Muscle of back (tissue), 13 donors: ENCODE data around the gene NKAPD1. TPM values are rescaled to one million over a fixed set of nuclear protein-coding genes. Genes with fewer than 3 reads are reported as not detected.
"Not testable (repeated sequence)": the region's sequence is repeated elsewhere in the genome, so short reads cannot be mapped to it uniquely, and the experiment has no call there.

Source experiments
- DNase-seq, 3 donors: peaks; one replicate each; pipeline versions ENCODE4 v3.0.0 to v3.0.0-alpha.2; 2013
- long read RNA-seq, 9 donors: transcript quantifications; one replicate each; lab custom pipeline, GENCODE V29; 2026
- polyA plus RNA-seq, 10 donors: library from polyadenylated mRNA; unstranded; fragments of 120-200 nt; gene quantifications; one replicate each; pipeline ENCODE4 v1.2.1, GENCODE V29; 2013; ENCODE audit not compliant: insufficient read length in 10 of 10

Gene NKAPD1, protein sequence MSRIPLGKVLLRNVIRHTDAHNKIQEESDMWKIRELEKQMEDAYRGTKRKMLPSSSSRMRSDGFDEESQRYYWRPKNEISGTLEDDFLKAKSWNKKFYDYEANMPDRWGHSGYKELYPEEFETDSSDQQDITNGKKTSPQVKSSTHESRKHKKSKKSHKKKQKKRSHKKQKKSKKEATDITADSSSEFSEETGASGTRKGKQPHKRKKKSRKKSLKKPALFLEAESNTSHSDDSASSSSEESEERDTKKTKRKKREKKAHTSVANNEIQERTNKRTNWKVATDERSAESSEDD
- polyA plus RNA-seq, result 10 to 100 TPM; 25.7 to 33.1 (median 28.4) TPM
- long read RNA-seq, donor 1, transcript NKAPD1-202 (6 exons, 3,669 nt), result major isoform, 7 of 10 reads
- long read RNA-seq, donor 1, partial matches to known transcripts, result 0 of 10 reads
- long read RNA-seq, donor 1, other reads (novel, unspliced or antisense), result 0 of 10 reads
- long read RNA-seq, donor 2, partial matches to known transcripts, result 245 of 259 reads
- long read RNA-seq, donor 2, other reads (novel, unspliced or antisense), result 9 of 259 reads
- long read RNA-seq, donor 3, result 0 reads
- long read RNA-seq, donor 4, transcript NKAPD1-202 (6 exons, 3,669 nt), result major isoform, 5 of 6 reads
- long read RNA-seq, donor 4, partial matches to known transcripts, result 0 of 6 reads
- long read RNA-seq, donor 4, other reads (novel, unspliced or antisense), result 0 of 6 reads
- long read RNA-seq, donor 5, partial matches to known transcripts, result 0 of 6 reads
- long read RNA-seq, donor 5, other reads (novel, unspliced or antisense), result 0 of 6 reads
- long read RNA-seq, donor 6, transcript NKAPD1-202 (6 exons, 3,669 nt), result major isoform, 6 of 8 reads
- long read RNA-seq, donor 6, partial matches to known transcripts, result 0 of 8 reads
- long read RNA-seq, donor 6, other reads (novel, unspliced or antisense), result 0 of 8 reads
- long read RNA-seq, donor 7, transcript NKAPD1-202 (6 exons, 3,669 nt), result major isoform, 5 of 7 reads
- long read RNA-seq, donor 7, partial matches to known transcripts, result 0 of 7 reads
- long read RNA-seq, donor 7, other reads (novel, unspliced or antisense), result 0 of 7 reads
- long read RNA-seq, donor 8, transcript NKAPD1-202 (6 exons, 3,669 nt), result major isoform, 8 of 10 reads
- long read RNA-seq, donor 8, partial matches to known transcripts, result 0 of 10 reads
- long read RNA-seq, donor 8, other reads (novel, unspliced or antisense), result 0 of 10 reads
- long read RNA-seq, donor 9, partial matches to known transcripts, result 0 of 1 reads
- long read RNA-seq, donor 9, other reads (novel, unspliced or antisense), result 0 of 1 reads

DNA sequence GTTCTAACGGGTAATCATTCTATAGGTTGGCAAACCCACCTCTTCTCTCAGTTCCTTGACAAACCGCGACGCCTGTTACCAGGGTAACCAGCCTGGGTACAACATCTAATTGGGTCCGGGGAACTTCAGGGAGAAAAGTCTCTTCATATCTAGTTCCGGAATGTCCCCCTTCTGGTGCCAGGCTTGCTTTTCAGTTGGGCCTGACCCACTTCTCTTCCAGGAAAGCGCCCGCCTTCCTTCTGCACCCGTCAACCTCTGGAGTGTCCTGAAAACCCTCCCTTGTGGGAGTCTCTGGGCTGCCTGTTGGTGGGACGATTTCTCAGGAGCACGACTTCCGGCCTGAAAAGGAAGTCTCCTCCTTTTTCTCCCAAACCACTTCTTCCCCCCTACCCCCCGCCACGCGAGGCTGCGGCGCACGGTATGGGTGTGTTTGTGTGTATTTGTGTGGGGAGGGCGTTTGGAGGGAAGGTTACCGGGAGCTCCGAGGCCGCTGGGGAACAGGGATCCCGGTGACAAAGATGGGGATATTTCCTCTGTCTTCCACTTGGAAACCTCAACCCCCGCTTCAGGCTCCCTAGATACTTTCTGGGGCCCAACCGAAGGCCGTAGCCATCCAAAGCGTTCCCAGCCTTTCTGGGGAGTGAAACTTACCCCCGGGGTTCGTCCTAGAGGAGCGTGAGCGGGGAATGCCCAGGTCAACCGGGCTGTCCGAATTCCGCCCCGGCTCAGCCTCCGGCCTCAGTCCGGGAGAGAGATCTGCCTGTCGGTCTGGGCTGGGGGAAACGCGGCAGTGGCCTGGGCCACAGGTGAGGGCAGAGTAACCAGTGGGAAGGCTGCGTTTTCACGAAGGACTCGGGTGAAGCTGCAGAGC, at the start of gene NKAPD1, which contains the start of gene PIH1D2:
TSS of gene NKAPD1 (plus strand) at position 359 of the 871 bp plus-strand sequence. CDS start 1,276 bp downstream, outside the sequence.
TSS of gene PIH1D2 (minus strand) at position 77 of the 871 bp plus-strand sequence. CDS start 843 bp downstream, outside the sequence.
- peak; percentile 87 to 94 (median 88) for DNase-seq

DNA sequence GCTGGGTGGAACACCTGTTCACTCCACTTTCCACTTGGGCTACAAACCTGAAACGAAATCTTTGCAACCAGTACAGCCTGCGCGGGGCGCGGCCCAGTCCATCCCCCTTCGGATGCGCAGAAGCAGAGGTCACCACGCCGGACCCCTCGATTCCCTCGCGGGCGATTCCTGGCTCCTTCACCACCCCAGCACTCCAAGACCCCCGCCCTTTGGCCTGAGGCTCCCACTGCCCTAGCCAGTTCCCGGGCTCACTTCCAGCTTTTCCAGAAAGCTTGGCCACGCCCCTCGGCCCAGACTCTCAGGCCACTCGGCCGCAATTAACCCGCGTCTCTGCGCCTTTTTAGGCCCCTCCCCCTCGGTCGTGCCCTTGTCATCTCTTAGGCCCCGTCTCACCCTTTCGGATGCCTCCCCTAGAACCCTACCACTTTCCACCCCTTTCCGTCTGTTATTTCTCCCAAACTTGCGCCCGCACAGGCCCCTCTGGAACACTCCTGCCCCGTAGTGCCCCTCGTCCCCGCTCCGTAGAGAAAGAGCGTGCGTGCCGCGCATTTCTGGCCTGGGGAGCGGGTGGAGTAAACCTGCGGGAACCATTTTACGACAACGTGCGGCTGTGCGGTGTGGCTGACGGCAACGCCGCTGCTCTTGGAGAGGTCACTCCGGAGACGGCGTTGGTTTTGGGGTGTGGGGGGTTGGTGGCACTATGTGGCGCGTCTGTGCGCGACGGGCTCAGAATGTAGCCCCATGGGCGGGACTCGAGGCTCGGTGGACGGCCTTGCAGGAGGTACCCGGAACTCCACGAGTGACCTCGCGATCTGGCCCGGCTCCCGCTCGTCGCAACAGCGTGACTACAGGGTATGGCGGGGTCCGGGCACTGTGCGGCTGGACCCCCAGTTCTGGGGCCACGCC, 49.1 kb upstream of the NKAPD1 start, which contains the start of gene DLAT:
TSS of gene DLAT (plus strand) at position 636 of the 906 bp plus-strand sequence. CDS start at position 701, 65 bp downstream.
- DNase-seq, result peak; percentile 77 to 96 (median 87)

GRCh38 chr11:112025707-112026106, 48.4 kb upstream of the NKAPD1 start:
- DNase-seq, result peak in 1 of 3 donors; percentile 23

DNA sequence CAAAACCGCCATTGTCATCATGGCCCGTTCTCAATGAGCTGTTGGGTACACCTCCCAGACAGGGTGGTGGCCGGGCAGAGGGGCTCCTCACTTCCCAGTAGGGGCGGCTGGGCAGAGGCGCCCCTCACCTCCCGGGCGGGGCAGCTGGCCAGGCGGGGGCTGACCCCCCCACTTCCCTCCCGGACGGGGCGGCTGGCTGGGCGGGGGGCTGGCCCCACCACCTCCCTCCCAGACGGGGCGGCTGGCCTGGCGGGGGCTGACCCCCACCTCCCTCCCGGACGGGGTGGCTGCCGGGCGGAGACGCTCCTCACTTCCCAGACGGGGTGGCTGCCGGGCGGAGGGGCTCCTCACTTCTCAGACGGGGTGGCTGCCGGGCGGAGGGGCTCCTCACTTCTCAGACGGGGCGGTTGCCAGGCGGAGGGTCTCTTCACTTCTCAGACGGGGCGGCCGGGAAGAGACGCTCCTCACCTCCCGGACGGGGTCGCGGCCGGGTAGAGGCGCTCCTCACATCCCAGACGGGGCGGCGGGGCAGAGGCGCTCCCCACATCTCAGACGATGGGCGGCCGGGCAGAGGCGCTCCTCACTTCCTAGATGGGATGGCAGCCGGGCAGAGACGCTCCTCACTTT, 47.2 kb upstream of the NKAPD1 start:
- DNase-seq, result not testable (repeated sequence)

DNA sequence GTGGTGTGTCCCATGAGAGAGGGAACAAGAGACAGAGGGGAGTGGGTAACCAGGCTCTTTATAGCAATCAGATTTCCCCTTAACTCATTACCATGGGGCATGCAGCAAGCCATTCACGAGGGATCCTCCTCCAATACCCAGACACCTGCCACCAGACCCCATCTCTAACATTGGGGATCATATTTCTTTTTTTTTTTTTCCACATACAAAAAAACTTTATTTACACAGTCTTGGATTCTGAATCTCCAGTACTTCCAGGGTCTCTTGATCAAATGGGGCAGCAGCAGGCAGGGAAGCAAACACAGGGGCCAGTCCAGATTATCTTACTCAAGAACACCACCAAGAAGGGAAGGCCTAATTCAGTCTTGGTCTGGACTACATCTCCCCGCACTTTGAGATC, 44.6 kb upstream of the NKAPD1 start:
- DNase-seq, result no peak

DNA sequence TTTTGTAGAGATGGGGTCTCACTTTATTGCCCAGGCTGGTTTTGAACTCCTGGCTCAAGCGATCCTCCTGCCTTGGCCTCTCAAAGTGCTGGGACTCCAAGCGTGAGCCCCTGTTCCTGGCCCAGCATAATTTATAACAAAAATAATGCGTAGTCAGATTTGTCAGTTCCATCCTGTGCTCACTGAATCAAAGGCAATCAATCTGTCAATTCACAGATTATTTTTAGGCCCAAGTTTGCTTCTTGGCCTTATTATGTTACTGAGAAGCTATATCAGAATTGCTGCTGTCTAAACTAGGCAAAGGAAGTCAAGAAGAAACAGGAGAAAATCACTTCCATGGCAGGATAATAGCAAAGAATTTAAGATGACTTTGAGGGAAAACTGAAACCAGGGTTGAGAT, 40.2 kb upstream of the NKAPD1 start:
- DNase-seq, result no peak

DNA sequence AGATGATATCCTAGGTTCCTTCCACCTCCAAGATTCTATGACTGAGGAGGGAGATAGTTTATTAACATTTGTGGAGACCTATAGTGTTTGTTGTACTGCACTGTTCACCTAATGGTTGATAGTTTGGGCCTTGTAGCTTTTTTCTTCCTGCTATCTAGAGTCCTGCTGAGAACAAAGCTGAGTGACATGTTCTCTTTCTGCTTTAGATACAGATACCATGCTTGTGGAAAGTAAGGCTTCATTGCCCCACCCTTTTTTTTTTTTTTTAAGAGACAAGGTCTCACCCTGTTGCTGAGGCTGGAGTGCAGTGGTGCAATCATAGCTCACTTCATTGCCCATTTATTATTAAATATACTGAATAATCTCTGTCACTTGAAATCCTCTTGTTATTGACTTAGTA, 36.6 kb upstream of the NKAPD1 start:
- DNase-seq, result no peak

DNA sequence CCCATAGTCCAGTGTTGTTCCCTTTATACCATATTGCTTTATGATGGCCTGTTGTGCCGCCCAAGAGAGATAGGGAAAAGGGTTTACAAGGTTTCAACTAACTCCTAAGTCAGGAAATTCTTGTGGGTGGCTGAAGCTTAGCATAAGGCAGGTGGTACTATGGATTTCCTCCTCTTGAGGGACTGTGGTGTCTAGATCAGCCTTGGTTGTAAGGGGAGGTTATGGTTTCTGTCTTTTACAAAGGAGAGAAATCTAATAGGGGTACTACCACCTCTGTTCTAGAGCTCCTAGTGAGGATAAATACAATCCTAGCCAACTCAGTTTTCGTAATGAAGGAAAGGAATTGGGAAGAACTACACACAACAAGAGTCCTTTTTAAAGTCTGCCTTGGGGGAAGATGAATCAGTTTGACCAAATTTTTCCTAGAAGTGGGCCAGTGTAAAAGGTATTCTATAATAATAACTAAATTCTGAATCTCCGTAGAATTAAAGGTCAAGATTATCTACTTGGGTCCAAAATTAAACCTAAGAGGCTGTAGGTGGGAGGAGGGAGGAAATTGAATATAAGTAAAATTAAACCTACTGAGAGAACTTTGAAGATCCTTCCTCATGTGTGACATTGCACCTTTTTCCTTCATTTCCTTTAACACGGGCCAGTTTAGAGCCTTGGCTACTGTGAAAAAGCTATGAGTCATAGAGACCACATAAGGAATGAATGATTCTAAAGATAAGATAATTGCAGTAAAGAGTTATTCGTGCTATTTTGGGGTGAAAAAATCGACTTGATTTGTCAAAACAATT, 31.7 kb upstream of the NKAPD1 start:
- DNase-seq, result no peak

DNA sequence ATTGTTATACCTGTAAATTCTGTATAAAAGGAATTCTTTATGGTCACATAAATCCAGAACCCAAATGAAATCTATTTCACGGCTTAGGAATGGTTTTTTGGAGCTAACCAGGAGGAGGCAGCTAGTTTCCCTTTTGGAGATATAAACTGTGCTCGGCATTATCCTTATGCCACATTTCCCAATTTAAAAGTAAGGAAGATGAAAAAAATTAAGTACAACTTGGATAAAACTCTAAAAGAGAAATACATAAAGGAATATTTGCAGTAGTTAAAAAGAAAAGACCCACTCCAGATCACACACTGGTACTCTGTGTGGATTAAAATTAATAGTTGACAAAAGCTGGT, 31.2 kb upstream of the NKAPD1 start:
- no peak for DNase-seq

DNA sequence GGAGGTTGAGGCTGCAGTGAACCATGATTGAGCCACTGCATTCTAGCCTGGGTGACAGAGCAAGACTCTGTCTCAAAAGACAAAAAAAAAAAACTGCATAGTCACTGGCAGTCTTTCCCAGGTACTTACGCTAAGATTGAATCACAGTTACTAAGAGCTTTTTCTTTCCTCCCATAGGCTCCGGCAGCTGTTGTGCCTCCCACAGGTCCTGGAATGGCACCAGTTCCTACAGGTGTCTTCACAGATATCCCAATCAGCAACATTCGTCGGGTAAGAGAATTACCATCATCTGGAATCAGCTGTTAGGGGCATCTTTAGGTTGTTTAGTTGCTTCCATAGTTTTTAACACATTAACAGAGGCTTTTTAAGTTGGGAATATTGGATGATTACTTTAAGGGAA, 29.1 kb upstream of the NKAPD1 start:
- no peak for DNase-seq

DNA sequence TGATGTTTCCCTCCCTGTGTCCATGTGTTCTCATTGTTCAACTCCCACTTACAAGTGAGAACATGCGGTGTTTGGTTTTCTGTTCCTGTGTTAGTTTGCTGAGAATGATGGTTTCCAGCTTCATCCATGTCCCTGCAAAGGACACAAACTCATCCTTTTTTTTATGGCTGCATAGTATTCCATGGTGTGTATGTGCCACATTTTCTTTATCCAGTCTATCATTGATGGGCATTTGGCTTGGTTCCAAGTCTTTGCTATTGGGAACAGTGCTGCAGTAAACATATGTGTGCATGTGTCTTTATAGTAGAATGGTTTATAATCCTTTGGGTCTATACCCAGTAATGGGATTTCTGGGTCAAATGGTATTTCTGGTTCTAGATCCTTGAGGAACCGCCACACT, 27.5 kb upstream of the NKAPD1 start:
- DNase-seq, result not testable (repeated sequence)

DNA sequence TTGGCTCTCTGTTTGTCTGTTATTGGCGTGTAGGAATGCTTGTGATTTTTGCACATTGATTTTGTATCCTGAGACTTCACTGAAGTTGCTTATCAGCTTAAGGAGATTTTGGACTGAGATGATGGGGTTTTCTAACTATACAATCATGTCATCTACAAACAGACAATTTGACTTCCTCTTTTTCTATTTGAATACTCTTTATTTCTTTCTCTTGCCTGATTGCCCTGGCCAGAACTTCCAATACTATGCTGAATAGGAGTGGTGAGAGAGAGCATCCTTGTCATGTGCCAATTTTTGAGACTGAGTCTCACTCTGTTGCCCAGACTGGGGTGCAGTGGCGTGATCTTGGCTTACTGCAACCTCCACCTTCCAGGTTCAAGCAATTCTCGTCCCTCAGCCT, 25.8 kb upstream of the NKAPD1 start:
- DNase-seq, result not testable (repeated sequence)

DNA sequence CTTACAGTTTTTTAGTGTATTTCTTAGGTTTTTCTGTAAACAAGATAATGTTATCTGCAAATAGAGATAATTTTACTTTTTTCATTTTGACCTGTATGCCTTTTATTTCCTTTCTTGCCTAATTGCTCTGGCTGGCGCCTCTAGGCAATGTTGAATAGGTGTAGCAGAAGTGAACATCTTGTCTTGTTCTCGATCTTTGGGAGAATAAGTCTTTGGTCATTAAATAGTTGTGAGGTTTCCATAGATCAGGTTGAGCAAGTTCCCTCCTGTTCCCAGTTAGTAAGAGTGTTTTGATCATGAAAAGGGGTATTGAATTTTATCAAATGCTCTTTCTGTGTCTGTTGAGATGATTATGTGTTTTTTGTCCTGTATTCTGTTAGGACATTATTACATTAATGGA, 24.3 kb upstream of the NKAPD1 start:
- DNase-seq, result no peak

DNA sequence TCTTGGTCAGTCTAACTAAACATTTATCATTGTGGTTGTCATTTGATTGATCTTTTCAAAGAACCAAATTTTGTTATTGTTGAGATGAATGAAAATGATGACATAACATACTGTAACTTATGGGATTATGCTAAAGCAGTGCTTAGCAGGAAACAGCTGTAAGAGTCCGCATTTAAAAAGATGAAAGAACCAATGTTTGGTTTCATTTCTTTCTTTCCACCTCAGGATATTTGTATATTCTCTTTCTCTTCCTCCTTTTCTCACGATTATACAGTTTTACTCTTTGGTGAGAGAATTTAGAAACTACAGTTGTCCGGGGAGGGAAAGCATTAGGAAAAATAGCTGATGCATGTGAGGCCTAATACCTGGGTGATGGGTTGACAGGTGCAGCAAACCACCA, 23.4 kb upstream of the NKAPD1 start:
- no peak for DNase-seq

GRCh38 chr11:112051768-112052167, 22.3 kb upstream of the NKAPD1 start:
- DNase-seq, result no peak

DNA sequence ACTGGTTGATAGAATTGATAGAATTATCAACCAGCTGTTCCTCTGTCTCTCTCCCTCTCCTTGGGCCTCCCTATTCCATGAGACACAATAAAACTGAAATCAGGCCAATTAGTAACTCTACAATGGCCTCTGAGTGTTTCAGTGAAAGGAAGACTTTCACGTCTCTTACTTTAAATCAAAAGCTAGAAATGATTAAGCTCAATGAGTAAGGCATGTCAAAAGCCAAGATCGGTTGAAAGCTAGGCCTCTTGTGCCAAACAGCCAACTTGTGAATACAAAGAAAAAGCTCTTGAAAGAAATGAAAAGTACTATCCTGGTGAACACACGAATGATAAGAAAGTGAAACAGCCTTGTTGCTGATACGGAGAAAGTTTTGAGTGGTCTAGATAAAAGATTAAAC, 16.9 kb upstream of the NKAPD1 start:
- DNase-seq, result no peak

GRCh38 chr11:112058103-112058502, 16.0 kb upstream of the NKAPD1 start:
- no peak for DNase-seq

DNA sequence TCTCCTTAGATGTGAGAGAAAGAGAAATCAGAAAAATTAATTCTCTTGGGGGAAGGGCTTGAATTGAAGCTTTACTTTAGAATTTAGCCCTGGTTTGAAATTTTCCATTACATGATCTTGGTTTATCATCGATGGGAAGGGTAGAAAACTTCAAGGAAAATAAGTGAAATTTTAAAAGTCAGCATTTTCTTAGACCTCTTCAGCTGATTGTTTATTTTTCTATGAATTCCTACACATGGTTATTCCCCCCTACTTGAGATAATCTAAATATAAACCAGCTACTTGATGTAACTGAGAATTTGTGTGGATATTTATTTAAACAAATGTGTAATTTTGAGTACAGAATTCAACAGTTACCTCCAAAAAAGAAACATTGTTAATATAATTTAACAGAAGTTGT, 11.2 kb upstream of the NKAPD1 start:
- DNase-seq, result no peak
